AG10803 (cell line): ENCODE measurements around the gene MARK3.

ENCODE experiments used
- DNase-seq: peaks from one replicate; pipeline ENCODE4 v3.0.0; 2010; ENCODE audit warnings: low read depth
- H3K4me3 ChIP-seq: 2 replicates; pipeline ENCODE4 v1.5.1; 2011; ENCODE audit warnings: mild to moderate bottlenecking, low read length, control low read depth
- TF ChIP-seq, protein P1 (sequence below): conservative IDR thresholded peaks from 2 replicates; pipeline ENCODE4 v1.5.1; 2011; ENCODE audit warnings: mild to moderate bottlenecking, low read length, control low read depth, inconsistent platforms

MARK3 gene

DNA sequence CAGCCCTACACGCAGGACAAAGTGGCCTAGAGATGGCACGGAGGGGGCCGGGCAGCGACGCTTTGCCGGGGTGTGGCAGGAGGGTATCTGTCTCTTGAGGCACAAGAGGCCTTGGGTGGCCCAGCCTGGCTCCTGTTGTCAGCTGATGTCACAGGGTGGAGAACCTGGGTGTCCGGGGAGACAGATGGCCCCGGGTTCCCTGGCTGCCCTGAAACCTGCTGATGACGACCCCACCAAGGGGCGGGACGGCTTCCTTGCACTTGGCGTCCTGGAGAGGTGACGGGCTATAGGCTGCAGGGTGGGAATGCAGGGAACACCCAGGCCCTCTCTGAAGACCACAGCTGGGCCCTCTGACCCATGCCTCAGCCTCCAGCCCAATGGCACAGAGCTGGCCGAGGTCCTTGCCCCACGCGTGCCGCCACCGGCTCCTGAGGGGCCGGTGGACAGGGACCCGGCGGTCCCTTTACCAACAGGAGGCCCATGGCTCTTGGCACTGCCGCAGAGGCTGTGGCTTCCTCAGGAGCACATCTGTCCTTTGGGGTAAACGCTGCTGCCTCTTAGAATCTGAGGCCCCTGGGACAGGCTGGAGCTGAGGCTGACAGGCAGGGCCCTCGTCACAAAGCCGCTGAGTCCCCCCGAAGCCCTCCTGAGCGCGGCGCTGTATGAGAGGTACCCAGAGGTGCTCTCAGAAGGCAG is 160.2 kb downstream of the MARK3 start:
- no peak for DNase-seq
- H3K4me3 ChIP-seq, result no peak overlapping the region
- TF ChIP-seq, protein P1, sequence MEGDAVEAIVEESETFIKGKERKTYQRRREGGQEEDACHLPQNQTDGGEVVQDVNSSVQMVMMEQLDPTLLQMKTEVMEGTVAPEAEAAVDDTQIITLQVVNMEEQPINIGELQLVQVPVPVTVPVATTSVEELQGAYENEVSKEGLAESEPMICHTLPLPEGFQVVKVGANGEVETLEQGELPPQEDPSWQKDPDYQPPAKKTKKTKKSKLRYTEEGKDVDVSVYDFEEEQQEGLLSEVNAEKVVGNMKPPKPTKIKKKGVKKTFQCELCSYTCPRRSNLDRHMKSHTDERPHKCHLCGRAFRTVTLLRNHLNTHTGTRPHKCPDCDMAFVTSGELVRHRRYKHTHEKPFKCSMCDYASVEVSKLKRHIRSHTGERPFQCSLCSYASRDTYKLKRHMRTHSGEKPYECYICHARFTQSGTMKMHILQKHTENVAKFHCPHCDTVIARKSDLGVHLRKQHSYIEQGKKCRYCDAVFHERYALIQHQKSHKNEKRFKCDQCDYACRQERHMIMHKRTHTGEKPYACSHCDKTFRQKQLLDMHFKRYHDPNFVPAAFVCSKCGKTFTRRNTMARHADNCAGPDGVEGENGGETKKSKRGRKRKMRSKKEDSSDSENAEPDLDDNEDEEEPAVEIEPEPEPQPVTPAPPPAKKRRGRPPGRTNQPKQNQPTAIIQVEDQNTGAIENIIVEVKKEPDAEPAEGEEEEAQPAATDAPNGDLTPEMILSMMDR, result no peak

DNA sequence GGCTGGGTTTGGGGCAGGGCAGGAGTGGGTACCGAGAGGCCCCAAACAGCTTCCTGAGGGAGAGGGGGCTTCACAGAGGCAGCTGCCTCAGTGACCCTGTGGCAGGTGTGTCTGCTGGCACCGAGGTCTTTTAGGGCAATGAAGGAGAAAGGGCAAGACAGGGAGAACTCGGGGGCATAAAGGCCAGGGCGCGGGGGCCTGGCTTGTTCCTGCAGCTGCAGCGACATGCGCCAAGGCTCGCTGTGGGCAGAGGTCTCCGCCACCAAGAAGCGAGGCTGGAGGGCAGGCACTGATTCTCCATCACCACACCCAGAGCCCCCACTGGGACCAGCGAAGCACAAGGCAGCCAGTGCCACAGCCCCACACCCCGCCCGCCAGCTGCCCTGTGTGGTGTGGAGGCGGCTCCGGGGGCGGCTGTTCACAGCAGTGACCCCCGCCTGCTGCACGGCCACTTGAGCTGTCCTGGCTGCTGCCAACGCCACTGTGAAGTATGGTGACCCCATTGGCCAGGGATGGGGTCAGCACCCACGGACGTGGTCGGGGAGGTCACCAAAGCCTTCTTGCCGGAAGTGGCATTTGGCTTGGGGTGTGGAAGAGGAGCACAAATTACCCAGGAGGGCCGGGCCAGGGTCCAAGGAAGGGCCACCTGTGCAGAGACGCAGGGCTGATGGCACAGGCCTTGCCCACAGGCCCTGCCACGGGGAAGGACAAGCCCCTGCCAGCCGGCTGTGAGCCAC is 160.9 kb downstream of the MARK3 start:
- H3K4me3 ChIP-seq, result no peak overlapping the region
- TF ChIP-seq, protein P1, result no peak
- DNase-seq, result no peak

DNA sequence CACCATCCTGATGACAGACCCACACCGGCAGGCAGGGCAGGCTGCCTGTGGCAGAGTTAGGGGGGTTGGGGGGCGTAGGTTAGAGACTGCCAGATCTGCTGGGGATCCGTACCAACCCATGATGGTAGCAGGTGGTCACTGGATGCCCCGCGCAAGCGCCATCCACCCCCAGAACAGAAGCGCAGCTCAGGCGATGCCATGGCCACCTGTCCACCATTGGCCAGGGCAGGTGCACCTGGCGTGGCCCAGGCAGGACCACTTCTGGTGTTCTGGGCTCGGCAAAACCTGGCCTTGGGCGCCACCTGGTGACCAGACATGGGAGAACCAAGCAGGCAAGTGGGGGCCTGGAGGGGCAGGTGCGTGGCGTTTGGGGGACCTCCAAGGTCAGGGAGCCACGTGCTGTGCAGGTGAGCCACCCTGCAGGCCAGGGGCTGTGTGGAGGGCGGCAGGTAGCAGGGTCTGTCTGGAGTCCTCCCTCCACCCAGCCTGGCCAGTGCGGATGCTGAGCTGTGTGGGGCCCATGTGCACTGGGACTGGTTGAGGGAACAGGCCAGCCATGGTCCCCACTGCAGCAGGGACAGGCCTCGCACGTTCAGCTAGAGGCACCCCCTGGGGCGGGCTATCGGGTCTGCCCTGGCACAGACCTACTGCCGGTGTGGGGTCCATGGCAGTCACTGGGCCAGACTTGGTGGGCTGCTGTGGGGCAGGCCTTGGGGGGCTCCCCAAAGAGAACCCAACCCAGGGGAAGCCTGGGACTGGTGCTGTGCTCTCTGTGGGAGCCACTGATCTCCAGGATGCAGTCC is 161.6 kb downstream of the MARK3 start:
- TF ChIP-seq, protein P1, result peak; percentile 79
- H3K4me3 ChIP-seq, result no peak overlapping the region
- no peak for DNase-seq

DNA sequence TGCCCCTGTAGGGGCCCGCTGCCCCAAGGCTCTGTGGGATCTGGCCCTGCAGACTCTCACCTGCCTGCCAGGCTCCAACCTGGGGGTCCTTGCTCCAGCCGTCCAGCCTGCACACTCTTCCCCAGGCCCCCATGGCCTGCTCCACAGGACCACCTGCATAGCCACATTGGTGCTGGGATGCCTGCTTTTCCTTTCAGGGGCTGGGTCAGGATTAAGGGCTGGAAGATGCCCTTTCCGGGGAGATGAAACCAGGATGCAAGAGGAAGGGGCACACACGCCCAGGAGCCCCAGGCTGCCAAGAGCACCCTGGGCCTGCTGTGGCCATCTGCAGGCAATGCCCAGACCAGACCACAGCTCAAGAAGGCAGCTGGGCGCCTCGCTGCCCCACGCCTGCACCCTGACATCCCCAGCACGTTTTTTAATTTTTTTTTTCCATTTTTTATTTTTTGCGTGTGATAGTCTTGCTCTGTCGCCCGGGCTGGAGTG is 162.3 kb downstream of the MARK3 start:
- TF ChIP-seq, protein P1, result no peak
- no peak overlapping the region for H3K4me3 ChIP-seq
- no peak for DNase-seq

DNA sequence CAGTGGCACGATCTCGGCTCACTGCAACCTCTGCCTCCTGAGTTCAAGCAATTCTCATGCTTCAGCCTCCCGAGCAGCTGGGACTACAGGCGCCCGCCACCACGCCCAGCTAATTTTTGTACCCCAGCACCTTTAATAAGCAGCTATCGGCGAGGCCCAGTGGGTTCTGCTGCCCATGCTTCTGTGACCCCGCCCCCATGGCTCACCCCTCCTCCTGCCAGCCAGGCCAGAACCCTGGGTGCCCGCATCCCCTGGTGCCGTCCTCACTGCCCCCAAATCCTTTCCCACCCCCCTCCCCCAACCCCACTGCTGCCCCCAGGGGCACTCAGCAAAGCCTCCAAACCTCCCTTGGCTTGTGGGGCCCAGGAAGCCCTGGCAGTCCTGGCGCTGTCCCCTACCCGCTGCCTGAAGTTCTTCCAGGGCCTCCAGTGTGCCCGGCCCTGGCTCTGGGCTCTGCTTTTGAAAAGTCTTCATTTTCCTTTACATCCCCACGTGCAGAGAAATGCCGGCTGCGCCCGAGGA is 162.8 kb downstream of the MARK3 start:
- no peak overlapping the region for H3K4me3 ChIP-seq
- DNase-seq, result no peak
- TF ChIP-seq, protein P1, result no peak

DNA sequence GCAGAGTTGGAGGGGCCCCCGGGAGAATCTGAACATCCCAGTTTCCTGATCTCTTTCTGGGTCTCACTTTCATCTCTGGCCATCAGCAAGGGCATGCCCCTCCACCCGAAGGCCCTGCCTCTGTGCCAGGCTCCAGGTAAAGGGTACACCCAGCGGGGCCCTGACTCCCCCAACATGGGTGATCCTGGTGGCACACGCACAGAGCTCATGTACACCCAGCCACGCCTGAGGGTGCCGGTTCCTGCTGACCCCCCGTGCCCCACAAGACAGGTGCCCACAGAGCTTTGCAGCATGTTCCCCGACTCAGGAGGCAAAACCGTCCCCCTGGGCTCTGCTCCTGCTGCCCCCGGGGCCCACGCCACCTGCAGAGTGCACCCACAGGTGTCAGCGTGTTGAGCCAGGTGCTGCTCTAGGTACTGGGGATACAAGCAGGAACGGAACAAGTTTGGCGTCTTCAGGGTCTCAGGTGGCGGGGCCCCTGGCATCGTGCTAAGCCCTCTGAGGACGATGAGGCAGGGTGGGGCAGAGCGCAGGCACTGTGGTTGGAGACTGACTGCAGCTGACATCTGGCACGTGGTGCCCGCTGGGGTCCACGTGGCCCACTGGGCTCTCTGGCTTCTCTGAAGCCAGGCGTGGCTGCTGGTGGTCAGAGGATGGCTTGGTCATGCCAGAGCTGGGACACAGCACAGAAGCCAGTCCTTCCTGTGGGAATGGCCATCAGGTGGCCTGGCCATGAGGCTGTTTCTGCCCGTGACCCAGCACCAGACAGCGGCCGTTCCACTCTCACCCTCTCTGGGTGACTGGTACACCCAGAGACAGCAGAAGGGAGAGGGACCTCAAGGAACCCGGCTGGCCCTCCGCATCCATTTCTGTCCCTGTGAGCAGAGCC is 163.5 kb downstream of the MARK3 start:
- TF ChIP-seq, protein P1, result no peak
- no peak for DNase-seq
- H3K4me3 ChIP-seq, result no peak overlapping the region
